A673 (cell line): Measurements from ENCODE around the gene RBBP5. TPM values are rescaled to one million over a fixed set of nuclear protein-coding genes. Genes with fewer than 3 reads are reported as not detected.

Source experiments
- BruUV-seq: library from RNA; stranded (reverse); fragments of 400-500 nt; replicated peaks from 2 replicates; lab custom pipeline; 2021; lab: Mats Ljungman, UMichigan
- CTCF ChIA-PET: fragments of 300-600 bp; sonication (Branson Sonifier 250); formaldehyde crosslinking; loops from one replicate; lab custom pipeline; 2022; ENCODE audit warnings: antibody characterized with exemption; lab: Charles Lee
- POLR2A ChIA-PET: fragments of 300-600 bp; sonication (Branson Sonifier 250); formaldehyde crosslinking; loops from one replicate; lab custom pipeline; 2022; ENCODE audit warnings: antibody characterized with exemption; ENCODE audit not compliant: low non-redundant PET; lab: Charles Lee
- DNase-seq: peaks from one replicate; pipeline ENCODE4 v3.0.0-alpha.2; 2015; ENCODE audit warnings: low spot score
- H3K27ac ChIP-seq: fragments of 200-600 bp; sonication (generic); 2 replicates; pipeline ENCODE4 v1.5.1; 2016; ENCODE audit warnings: mixed run types, low read depth, mild to moderate bottlenecking, mixed read lengths, antibody characterized with exemption, low read length; ENCODE audit not compliant: poor library complexity, severe bottlenecking
- H3K27me3 ChIP-seq: fragments of 200-600 bp; sonication (generic); replicated peaks from 2 replicates; pipeline ENCODE4 v1.6.1; 2017; ENCODE audit warnings: mixed run types, low read depth, mild to moderate bottlenecking, mixed read lengths, antibody characterized with exemption, low read length; ENCODE audit not compliant: insufficient read depth, poor library complexity
- H3K36me3 ChIP-seq: fragments of 200-600 bp; sonication (generic); 2 replicates; pipeline ENCODE4 v1.6.1; 2016; ENCODE audit warnings: mixed run types, mild to moderate bottlenecking, mixed read lengths, antibody characterized with exemption, low read length; ENCODE audit not compliant: insufficient read depth, poor library complexity, severe bottlenecking
- H3K4me1 ChIP-seq: fragments of 200-600 bp; sonication (generic); 2 replicates; pipeline ENCODE4 v1.6.1; 2017; ENCODE audit warnings: mixed run types, mild to moderate bottlenecking, mixed read lengths, antibody characterized with exemption, low read length; ENCODE audit not compliant: insufficient read depth, poor library complexity, severe bottlenecking
- H3K4me3 ChIP-seq: fragments of 200-600 bp; sonication (generic); 2 replicates; pipeline ENCODE4 v1.5.1; 2016; ENCODE audit warnings: low read depth, mixed run types, mild to moderate bottlenecking, mixed read lengths, low read length; ENCODE audit not compliant: poor library complexity, severe bottlenecking
- H3K9me3 ChIP-seq: fragments of 200-600 bp; sonication (generic); 2 replicates; pipeline ENCODE4 v1.6.1; 2016; ENCODE audit warnings: mixed run types, low read depth, mild to moderate bottlenecking, mixed read lengths, antibody characterized with exemption, low read length; ENCODE audit not compliant: poor library complexity, severe bottlenecking
- EZH2 ChIP-seq: fragments of 200-600 bp; sonication (generic); IDR thresholded peaks from 2 replicates; pipeline ENCODE4 v1.6.1; 2017; ENCODE audit warnings: borderline replicate concordance, low read depth, mild to moderate bottlenecking, mixed read lengths, antibody characterized with exemption, low read length; ENCODE audit not compliant: poor library complexity, severe bottlenecking
- intact Hi-C: fragments of 100-400 bp; cut with micrococcal nuclease; formaldehyde crosslinking; loops from one replicate; pipeline ENCODE4 v1.10.0; 2022; ENCODE audit not compliant: unreplicated experiment
- total RNA-seq: library from RNA; stranded (reverse); gene quantifications from 2 replicates; pipeline ENCODE4 v1.2.3, GENCODE V29; 2021
- TF ChIP-seq, protein P1 (sequence below): fragments of 300-800, 200-600 bp; sonication (generic); conservative IDR thresholded peaks from 2 replicates; pipeline ENCODE4 v1.5.1; 2017; ENCODE audit warnings: low read depth, mild to moderate bottlenecking, antibody characterized with exemption, low read length, moderate library complexity, mixed read lengths

Gene RBBP5
- total RNA-seq, 1 experiment from 2014 or later: 32.0 TPM

DNA sequence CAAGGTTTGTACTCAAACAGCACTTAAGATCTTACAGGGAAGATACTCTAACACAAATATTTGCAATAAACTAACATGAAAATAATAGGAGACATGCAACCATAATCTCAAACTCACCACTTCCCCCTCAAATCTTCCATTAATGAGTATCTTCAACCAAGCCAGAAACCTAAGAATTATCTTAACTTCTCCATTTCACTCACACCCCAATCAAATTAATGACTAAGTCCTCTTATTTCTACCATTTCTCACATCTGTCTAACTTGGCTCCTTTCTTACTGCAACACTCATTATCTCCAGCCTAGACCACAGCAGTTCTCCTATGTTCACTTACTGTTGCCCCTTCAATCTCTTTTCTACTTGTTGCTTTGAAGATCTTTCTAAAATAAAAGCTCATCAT lies 10.4 kb downstream of the RBBP5 start:
- H3K4me3 ChIP-seq: no peak overlapping the region
- no peak for TF ChIP-seq EZH2
- TF ChIP-seq, protein P1, sequence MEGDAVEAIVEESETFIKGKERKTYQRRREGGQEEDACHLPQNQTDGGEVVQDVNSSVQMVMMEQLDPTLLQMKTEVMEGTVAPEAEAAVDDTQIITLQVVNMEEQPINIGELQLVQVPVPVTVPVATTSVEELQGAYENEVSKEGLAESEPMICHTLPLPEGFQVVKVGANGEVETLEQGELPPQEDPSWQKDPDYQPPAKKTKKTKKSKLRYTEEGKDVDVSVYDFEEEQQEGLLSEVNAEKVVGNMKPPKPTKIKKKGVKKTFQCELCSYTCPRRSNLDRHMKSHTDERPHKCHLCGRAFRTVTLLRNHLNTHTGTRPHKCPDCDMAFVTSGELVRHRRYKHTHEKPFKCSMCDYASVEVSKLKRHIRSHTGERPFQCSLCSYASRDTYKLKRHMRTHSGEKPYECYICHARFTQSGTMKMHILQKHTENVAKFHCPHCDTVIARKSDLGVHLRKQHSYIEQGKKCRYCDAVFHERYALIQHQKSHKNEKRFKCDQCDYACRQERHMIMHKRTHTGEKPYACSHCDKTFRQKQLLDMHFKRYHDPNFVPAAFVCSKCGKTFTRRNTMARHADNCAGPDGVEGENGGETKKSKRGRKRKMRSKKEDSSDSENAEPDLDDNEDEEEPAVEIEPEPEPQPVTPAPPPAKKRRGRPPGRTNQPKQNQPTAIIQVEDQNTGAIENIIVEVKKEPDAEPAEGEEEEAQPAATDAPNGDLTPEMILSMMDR: no peak
- no peak for DNase-seq
- H3K4me1 ChIP-seq: no peaks in the 10 kb centered on the region
- ChIA-PET POLR2A (no interaction called here), CTCF (no interaction called here)
- intact Hi-C loops: no loop called here
- no peak overlapping the region for H3K27ac ChIP-seq
- BruUV-seq: no TSS peak
- no peaks in the 10 kb centered on the region for H3K27me3 ChIP-seq
- H3K9me3 ChIP-seq: no peaks in the 10 kb centered on the region
- peaks cover 26% of the 10 kb centered on the region for H3K36me3 ChIP-seq

- intact Hi-C loops: no loop called here
- DNase-seq: no peak
- H3K27ac ChIP-seq: no peak overlapping the region
- ChIA-PET POLR2A (no interaction called here), CTCF (no interaction called here)
- H3K4me3 ChIP-seq: no peak overlapping the region
- no peak for TF ChIP-seq EZH2
- TF ChIP-seq, protein P1: no peak
- H3K36me3 ChIP-seq: peaks cover 27% of the 10 kb centered on the region
- H3K27me3 ChIP-seq: no peaks in the 10 kb centered on the region
- no TSS peak for BruUV-seq
- no peaks in the 10 kb centered on the region for H3K4me1 ChIP-seq
- no peaks in the 10 kb centered on the region for H3K9me3 ChIP-seq
Measured at GRCh38 chr1:205109711-205110110, 12.1 kb downstream of the RBBP5 start.

DNA sequence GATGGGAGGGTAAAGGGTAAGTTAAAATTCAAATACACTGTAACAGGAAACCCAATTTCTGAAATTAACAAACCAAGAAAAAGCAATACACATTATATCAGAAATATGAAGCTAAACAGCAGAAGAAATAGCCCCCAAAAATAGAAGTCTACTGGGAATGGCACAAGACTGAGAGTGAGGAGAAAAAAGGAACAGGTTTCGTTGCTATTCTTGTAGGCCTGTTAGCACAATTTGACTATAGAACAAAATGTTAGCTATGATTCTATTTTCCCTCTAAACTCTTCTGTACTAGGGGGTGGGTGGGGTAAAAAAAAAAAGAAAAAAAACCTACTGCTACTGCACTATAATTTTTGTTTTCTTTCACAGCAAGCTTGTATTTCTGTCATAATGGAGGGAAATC lies 12.5 kb downstream of the RBBP5 start:
- DNase-seq: no peak
- Histone ChIP-seq H3K9me3 (no peaks in the 10 kb centered on the region), H3K27ac (no peak overlapping the region), H3K36me3 (peaks cover 22% of the 10 kb centered on the region), H3K4me1 (no peaks in the 10 kb centered on the region), H3K4me3 (no peak overlapping the region), H3K27me3 (no peaks in the 10 kb centered on the region)
- intact Hi-C loops: no loop called here
- no peak for TF ChIP-seq EZH2
- TF ChIP-seq, protein P1: no peak
- CTCF ChIA-PET: no interaction called here
- POLR2A ChIA-PET: no interaction called here
- no TSS peak for BruUV-seq
